Astrocyte (in vitro differentiated cells and primary cell): ENCODE results near the gene FBLN5. TPM values are rescaled to one million over a fixed set of nuclear protein-coding genes. Genes with fewer than 3 reads are reported as not detected.

Experiments
- DNase-seq: peaks from one replicate; pipeline ENCODE4 v3.0.0-alpha.2; 2010; ENCODE audit warnings: low read depth
- FAIRE-seq: peaks from 2 replicates; lab custom pipeline; 2011; peaks lifted over from hg19 to GRCh38; lab: Jason Lieb, UNC
- H2AFZ ChIP-seq: 2 replicates; pipeline ENCODE4 v1.6.0; 2012; ENCODE audit warnings: low read depth, low read length, inconsistent platforms
- H3K27ac ChIP-seq: 2 replicates; pipeline ENCODE4 v1.5.1; 2011; ENCODE audit warnings: low read depth, low read length, inconsistent platforms
- H3K27me3 ChIP-seq: 2 replicates; pipeline ENCODE4 v1.6.0; 2011; ENCODE audit warnings: low read length, inconsistent platforms; ENCODE audit not compliant: insufficient read depth
- H3K36me3 ChIP-seq: 2 replicates; pipeline ENCODE4 v1.5.1; 2011; ENCODE audit warnings: low read length, inconsistent platforms; ENCODE audit not compliant: insufficient read depth
- H3K4me1 ChIP-seq: 2 replicates; pipeline ENCODE4 v1.5.1; 2011; ENCODE audit warnings: low read length, inconsistent platforms; ENCODE audit not compliant: insufficient read depth
- H3K4me2 ChIP-seq: 2 replicates; pipeline ENCODE4 v1.6.0; 2012; ENCODE audit warnings: low read length, inconsistent platforms
- H3K4me3 ChIP-seq: 2 replicates; pipeline ENCODE4 v1.5.1; 2011; ENCODE audit warnings: low read depth, mild to moderate bottlenecking, low read length, inconsistent platforms; ENCODE audit not compliant: insufficient read depth
- H3K79me2 ChIP-seq: 2 replicates; pipeline ENCODE4 v1.6.0; 2012; ENCODE audit warnings: mild to moderate bottlenecking, low read length, inconsistent platforms; ENCODE audit not compliant: insufficient read depth
- H3K9ac ChIP-seq: 2 replicates; pipeline ENCODE4 v1.6.0; 2012; ENCODE audit warnings: mild to moderate bottlenecking, low read length, inconsistent platforms
- H3K9me3 ChIP-seq: 2 replicates; pipeline ENCODE4 v1.5.1; 2012; ENCODE audit warnings: low read depth, mild to moderate bottlenecking, low read length, inconsistent platforms; ENCODE audit not compliant: insufficient read depth
- H4K20me1 ChIP-seq: 2 replicates; pipeline ENCODE4 v1.6.0; 2012; ENCODE audit warnings: low read length, inconsistent platforms; ENCODE audit not compliant: insufficient read depth
- H3K27ac Mint-ChIP-seq: one replicate; pipeline ENCODE4 v1.8.0; 2021; ENCODE audit warnings: mild to moderate bottlenecking, mixed read lengths; ENCODE audit not compliant: unreplicated experiment
- H3K27me3 Mint-ChIP-seq: one replicate; pipeline ENCODE4 v1.8.0; 2021; ENCODE audit warnings: low read depth, mixed read lengths; ENCODE audit not compliant: unreplicated experiment
- H3K36me3 Mint-ChIP-seq: one replicate; pipeline ENCODE4 v1.8.0; 2021; ENCODE audit warnings: low read depth, mixed read lengths; ENCODE audit not compliant: unreplicated experiment
- H3K4me1 Mint-ChIP-seq: one replicate; pipeline ENCODE4 v1.8.0; 2021; ENCODE audit warnings: low read depth, mixed read lengths; ENCODE audit not compliant: unreplicated experiment
- H3K4me3 Mint-ChIP-seq: one replicate; pipeline ENCODE4 v1.8.0; 2021; ENCODE audit warnings: mild to moderate bottlenecking, moderate library complexity, mixed read lengths; ENCODE audit not compliant: unreplicated experiment
- H3K9me3 Mint-ChIP-seq: one replicate; pipeline ENCODE4 v1.8.0; 2021; ENCODE audit warnings: mild to moderate bottlenecking, mixed read lengths; ENCODE audit not compliant: unreplicated experiment
- EZH2 ChIP-seq: IDR thresholded peaks from 2 replicates; pipeline ENCODE4 v1.6.1; 2012; ENCODE audit warnings: mild to moderate bottlenecking, low read length, inconsistent platforms; ENCODE audit not compliant: insufficient read depth
- total RNA-seq: library from RNA; stranded (reverse); gene quantifications from 2 replicates; pipeline ENCODE4 v1.2.1, GENCODE V29; 2021
- TF ChIP-seq, protein P1 (sequence below): IDR thresholded peaks from 2 replicates; pipeline ENCODE4 v1.5.1; 2011; ENCODE audit warnings: low read depth, mild to moderate bottlenecking, inconsistent platforms, low read length, moderate library complexity; ENCODE audit not compliant: insufficient read depth

The FBLN5 gene
- total RNA-seq, 1 donor from 2014 or later = 12.5 TPM

DNA sequence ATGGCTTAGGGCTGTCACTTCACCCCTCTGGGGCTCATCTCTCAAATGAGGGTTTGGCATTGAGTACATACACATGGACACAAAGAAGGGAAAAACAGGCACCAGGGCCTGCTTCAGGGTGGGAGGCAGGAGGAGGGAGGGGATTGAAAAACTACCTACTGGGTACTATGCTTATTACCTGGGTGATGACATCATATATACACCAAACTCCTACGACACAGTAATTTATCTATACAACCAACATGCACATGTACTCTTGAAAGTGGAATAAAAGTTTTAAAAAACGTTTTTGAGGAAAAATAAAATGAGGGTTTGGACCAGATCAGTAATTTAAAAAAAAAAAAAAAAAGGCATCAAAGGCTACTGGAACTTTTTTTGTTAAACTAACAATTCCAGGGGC lies 76.6 kb downstream of the FBLN5 start:
- Histone ChIP-seq H3K27me3 (peaks cover 15% of the 10 kb centered on the region), H3K9me3 (peaks cover 14% of the 10 kb centered on the region), H3K79me2 (no peaks in the 10 kb centered on the region), H3K9ac (no peak overlapping the region), H3K4me3 (no peak overlapping the region), H4K20me1 (no peaks in the 10 kb centered on the region), H3K4me2 (no peak overlapping the region), H2AFZ (no peak overlapping the region), H3K36me3 (no peaks in the 10 kb centered on the region), H3K27ac (no peak overlapping the region), H3K4me1 (peaks cover 6% of the 10 kb centered on the region)
- Mint-ChIP-seq H3K4me1 (peaks cover 17% of the 10 kb centered on the region), H3K9me3 (peaks cover 3% of the 10 kb centered on the region), H3K27me3 (peaks cover 22% of the 10 kb centered on the region), H3K4me3 (no peak overlapping the region), H3K36me3 (peaks cover 4% of the 10 kb centered on the region), H3K27ac (no peak overlapping the region)
- no peak for DNase-seq
- FAIRE-seq = no peak
- TF ChIP-seq, protein P1, sequence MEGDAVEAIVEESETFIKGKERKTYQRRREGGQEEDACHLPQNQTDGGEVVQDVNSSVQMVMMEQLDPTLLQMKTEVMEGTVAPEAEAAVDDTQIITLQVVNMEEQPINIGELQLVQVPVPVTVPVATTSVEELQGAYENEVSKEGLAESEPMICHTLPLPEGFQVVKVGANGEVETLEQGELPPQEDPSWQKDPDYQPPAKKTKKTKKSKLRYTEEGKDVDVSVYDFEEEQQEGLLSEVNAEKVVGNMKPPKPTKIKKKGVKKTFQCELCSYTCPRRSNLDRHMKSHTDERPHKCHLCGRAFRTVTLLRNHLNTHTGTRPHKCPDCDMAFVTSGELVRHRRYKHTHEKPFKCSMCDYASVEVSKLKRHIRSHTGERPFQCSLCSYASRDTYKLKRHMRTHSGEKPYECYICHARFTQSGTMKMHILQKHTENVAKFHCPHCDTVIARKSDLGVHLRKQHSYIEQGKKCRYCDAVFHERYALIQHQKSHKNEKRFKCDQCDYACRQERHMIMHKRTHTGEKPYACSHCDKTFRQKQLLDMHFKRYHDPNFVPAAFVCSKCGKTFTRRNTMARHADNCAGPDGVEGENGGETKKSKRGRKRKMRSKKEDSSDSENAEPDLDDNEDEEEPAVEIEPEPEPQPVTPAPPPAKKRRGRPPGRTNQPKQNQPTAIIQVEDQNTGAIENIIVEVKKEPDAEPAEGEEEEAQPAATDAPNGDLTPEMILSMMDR = no peak
- TF ChIP-seq EZH2 = no peak

DNA sequence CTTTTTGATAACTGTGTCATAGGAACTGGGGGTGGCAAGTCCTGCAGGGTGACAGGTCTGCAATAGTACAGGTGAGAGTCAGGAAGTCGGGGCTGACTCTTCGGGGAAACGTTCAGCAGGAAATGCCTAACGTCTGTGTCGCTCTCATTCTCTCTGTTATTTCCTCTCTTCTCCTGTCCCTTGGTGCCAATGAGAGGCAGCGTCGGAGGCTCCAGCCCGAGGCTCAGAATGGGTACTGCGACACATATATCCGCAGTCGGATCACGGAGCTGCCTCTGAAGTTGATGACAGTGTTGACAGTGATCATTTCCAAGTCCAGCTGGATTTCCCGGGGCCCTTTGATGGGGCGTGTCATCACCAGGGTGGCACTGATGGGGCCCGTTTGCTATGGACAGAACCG lies 77.5 kb downstream of the FBLN5 start:
- no peaks in the 10 kb centered on the region for H4K20me1 ChIP-seq
- Mint-ChIP-seq H3K27me3 (peaks cover 18% of the 10 kb centered on the region), H3K4me3 (no peak overlapping the region), H3K27ac (no peak overlapping the region), H3K36me3 (peaks cover 4% of the 10 kb centered on the region), H3K4me1 (peaks cover 18% of the 10 kb centered on the region), H3K9me3 (peaks cover 3% of the 10 kb centered on the region)
- H3K9ac ChIP-seq = no peak overlapping the region
- H3K27me3 ChIP-seq = peaks cover 13% of the 10 kb centered on the region
- peaks cover 14% of the 10 kb centered on the region for H3K9me3 ChIP-seq
- peaks cover 6% of the 10 kb centered on the region for H3K4me1 ChIP-seq
- H3K27ac ChIP-seq = no peak overlapping the region
- no peaks in the 10 kb centered on the region for H3K79me2 ChIP-seq
- DNase-seq (no peak), FAIRE-seq (no peak)
- H3K36me3 ChIP-seq = no peaks in the 10 kb centered on the region
- no peak overlapping the region for H2AFZ ChIP-seq
- peak overlapping the region; percentile 40 for H3K4me2 ChIP-seq
- TF ChIP-seq, protein P1 = no peak
- TF ChIP-seq EZH2 = no peak
- H3K4me3 ChIP-seq = no peak overlapping the region

DNA sequence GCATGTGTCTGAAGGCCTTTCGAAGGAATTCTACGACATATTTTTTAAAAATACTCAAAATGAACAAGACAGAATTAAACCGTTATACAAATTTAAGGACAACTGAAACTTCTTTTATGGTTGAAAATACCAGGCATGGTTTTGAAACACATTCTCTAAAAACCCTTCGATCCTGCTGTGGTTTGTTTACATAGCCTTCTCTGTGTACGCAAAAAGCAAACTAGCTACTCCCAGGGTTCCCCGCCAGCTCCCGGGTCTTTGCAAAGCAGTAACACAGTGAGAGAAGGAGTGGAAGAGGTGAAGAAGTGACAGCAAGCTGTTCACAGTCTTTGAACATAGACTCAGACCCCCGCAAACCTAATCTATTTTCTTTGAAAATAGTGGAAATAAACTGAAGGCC lies 77.9 kb downstream of the FBLN5 start:
- Histone ChIP-seq H3K4me3 (no peak overlapping the region), H4K20me1 (no peaks in the 10 kb centered on the region), H3K36me3 (no peaks in the 10 kb centered on the region), H2AFZ (no peak overlapping the region), H3K4me2 (peak overlapping the region; percentile 40), H3K4me1 (peaks cover 6% of the 10 kb centered on the region), H3K9ac (no peak overlapping the region), H3K9me3 (peaks cover 14% of the 10 kb centered on the region), H3K27me3 (peaks cover 13% of the 10 kb centered on the region), H3K27ac (no peak overlapping the region), H3K79me2 (no peaks in the 10 kb centered on the region)
- Mint-ChIP-seq H3K4me3 (no peak overlapping the region), H3K27me3 (peaks cover 15% of the 10 kb centered on the region), H3K36me3 (peaks cover 4% of the 10 kb centered on the region), H3K4me1 (peaks cover 18% of the 10 kb centered on the region), H3K27ac (peak overlapping the region; percentile 42), H3K9me3 (peaks cover 3% of the 10 kb centered on the region)
- DNase-seq (no peak), FAIRE-seq (no peak)
- TF ChIP-seq, protein P1 = no peak
- TF ChIP-seq EZH2 = no peak
